ENCODE measurements around the gene CLSTN1. TPM values are rescaled to one million over a fixed set of nuclear protein-coding genes. Genes with fewer than 3 reads are reported as not detected.

The CLSTN1 gene
- total RNA-seq, 1 experiment from 2014 or later = 143 TPM

- Histone ChIP-seq H3K4me3 (ENCODE audit: low read depth in 2 of 2, low read length in 2 of 2) (no peak overlapping the region), H3K9me3 (ENCODE audit: control insufficient read depth, insufficient read depth, low read depth, low read length) (no peaks in the 10 kb centered on the region), H3K27me3 (ENCODE audit: control insufficient read depth, insufficient read depth, low read length) (no peaks in the 10 kb centered on the region), H3K36me3 (ENCODE audit: control insufficient read depth, insufficient read depth, low read length) (no peaks in the 10 kb centered on the region), H3K27ac (ENCODE audit: low read length) (no peak overlapping the region), H3K4me1 (ENCODE audit: control insufficient read depth, insufficient read depth, low read length) (peaks cover 13% of the 10 kb centered on the region)
- TF ChIP-seq TCF7L2 (IDR thresholded peaks at IDR 0.05; ENCODE audit: low read depth, low read length) (no peak), CTCF (IDR thresholded peaks at IDR 0.05) (no peak), POLR2AphosphoS5 (IDR thresholded peaks at IDR 0.05; ENCODE audit: low read depth, low read length) (no peak), SIN3A (IDR thresholded peaks at IDR 0.05; ENCODE audit: borderline replicate concordance, insufficient read depth, low read depth, low read length) (no peak), REST (IDR thresholded peaks at IDR 0.05; ENCODE audit: insufficient read depth in 1 of 2, low read depth in 2 of 2, low read length in 1 of 2) (no peak)
- in situ Hi-C loops (cut with HindIII; ENCODE audit: low pct_unique_long_range_greater_than_20kb, low sequenced_read_pairs) (no loop called here), intact Hi-C loops (cut with micrococcal nuclease; ENCODE audit: unreplicated experiment) (no loop called here)
- ATAC-seq = no peak
- ChIA-PET CTCF (no interaction called here), POLR2A (interaction anchor here (0.6 kb wide), 1 partner anchor 93 kb away, joined by 6 read pairs; no protein-coding TSS in a partner anchor)
- no TSS peak for BruUV-seq (replicated peaks)
- DNase-seq (ENCODE audit: low read depth, low spot score) = no peak
Measured at GRCh38 chr1:9716404-9717192, 107.2 kb downstream of the CLSTN1 start.

- no peak overlapping the region for H3K4me3 ChIP-seq (ENCODE audit: low read depth in 2 of 2, low read length in 2 of 2)
- no peak overlapping the region for H3K27ac ChIP-seq (ENCODE audit: low read length)
- peaks cover 13% of the 10 kb centered on the region for H3K4me1 ChIP-seq (ENCODE audit: control insufficient read depth, insufficient read depth, low read length)
- no peak for ATAC-seq
- DNase-seq (ENCODE audit: low read depth, low spot score) = no peak
- in situ Hi-C loops (cut with HindIII; ENCODE audit: low pct_unique_long_range_greater_than_20kb, low sequenced_read_pairs) (no loop called here), intact Hi-C loops (cut with micrococcal nuclease; ENCODE audit: unreplicated experiment) (no loop called here)
- TF ChIP-seq REST (IDR thresholded peaks at IDR 0.05; ENCODE audit: insufficient read depth in 1 of 2, low read depth in 2 of 2, low read length in 1 of 2) = no peak
- no peak for TF ChIP-seq SIN3A (IDR thresholded peaks at IDR 0.05; ENCODE audit: borderline replicate concordance, insufficient read depth, low read depth, low read length)
- TF ChIP-seq CTCF (IDR thresholded peaks at IDR 0.05) = no peak
- TF ChIP-seq POLR2AphosphoS5 (IDR thresholded peaks at IDR 0.05; ENCODE audit: low read depth, low read length) = no peak
- no peak for TF ChIP-seq TCF7L2 (IDR thresholded peaks at IDR 0.05; ENCODE audit: low read depth, low read length)
- no peaks in the 10 kb centered on the region for H3K36me3 ChIP-seq (ENCODE audit: control insufficient read depth, insufficient read depth, low read length)
- CTCF ChIA-PET = no interaction called here
- no TSS peak for BruUV-seq (replicated peaks)
- no peaks in the 10 kb centered on the region for H3K9me3 ChIP-seq (ENCODE audit: control insufficient read depth, insufficient read depth, low read depth, low read length)
- POLR2A ChIA-PET = no interaction called here
- no peaks in the 10 kb centered on the region for H3K27me3 ChIP-seq (ENCODE audit: control insufficient read depth, insufficient read depth, low read length)
Measured at GRCh38 chr1:9715536-9716226, 108.1 kb downstream of the CLSTN1 start.
